LHCN-M2 (cell line): ENCODE data around the gene AGK. TPM values are rescaled to one million over a fixed set of nuclear protein-coding genes. Genes with fewer than 3 reads are reported as not detected.

Experiments used
- DNase-seq: peaks from one replicate; pipeline ENCODE4 v3.0.0-alpha.2; 2012; ENCODE audit warnings: low read depth
- total RNA-seq: library from RNA; depleted of rRNA; stranded (reverse); fragments of >200 nt; gene quantifications from 2 replicates; pipeline ENCODE4 v1.2.3, GENCODE V29; 2014; rRNA removed

The AGK gene
- total RNA-seq, 1 experiment from 2014 or later, result 30.9 TPM

DNA sequence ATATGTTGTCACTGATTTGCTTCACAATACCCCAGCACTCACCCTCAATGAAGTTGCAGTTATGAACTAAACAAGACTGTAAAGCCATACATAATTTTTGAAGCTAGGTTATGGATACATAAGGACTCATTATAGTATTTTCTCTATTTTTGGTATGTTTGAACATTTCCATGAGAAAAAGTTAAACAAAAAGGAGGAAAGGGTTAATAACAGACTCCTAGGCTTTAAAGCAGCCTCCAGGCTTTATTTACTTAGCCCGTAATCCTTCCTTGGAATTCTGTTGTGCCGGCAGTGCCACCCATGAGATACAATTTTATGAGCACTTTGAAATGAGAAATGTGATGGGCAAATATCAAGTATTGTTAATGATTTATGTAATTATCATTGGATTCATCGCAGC lies 152.9 kb downstream of the AGK start:
- no peak for DNase-seq

DNA sequence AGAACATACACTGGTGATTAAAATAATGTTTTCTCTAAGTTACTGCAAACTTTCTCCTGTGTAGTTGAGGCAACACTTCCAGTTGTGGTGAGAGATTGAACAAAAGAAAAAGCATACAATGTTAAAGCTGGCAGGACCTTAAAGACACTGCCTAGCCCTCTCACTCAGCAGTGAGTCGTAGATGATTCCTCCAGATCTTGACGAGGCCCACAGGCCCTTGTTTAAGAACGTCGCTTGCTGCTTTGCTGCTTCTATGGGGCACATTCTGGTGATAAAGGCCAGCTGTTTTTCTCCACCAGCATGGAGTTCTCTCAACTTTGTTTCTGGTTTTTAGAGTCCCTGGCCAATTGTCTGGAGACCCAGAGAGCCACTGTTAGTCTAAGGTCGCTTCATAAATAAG lies 153.5 kb downstream of the AGK start:
- DNase-seq, result no peak

Other genes with a start within 250 kb of the AGK start
- gene DENND11, start 150.8 kb downstream of the AGK start, total RNA-seq, result 1.9 and 2.3 TPM in 2 replicates
- gene WEE2, start 156.9 kb downstream of the AGK start, total RNA-seq, result not detected in 2 replicates
- 314 and 326 TPM in 2 replicates for gene SSBP1, start 186.9 kb downstream of the AGK start, total RNA-seq
- 0.19 and 0.34 TPM in 2 replicates for gene TAS2R3, start 212.7 kb downstream of the AGK start, total RNA-seq
- 0.06 and 0.34 TPM in 2 replicates for gene TAS2R4, start 225.3 kb downstream of the AGK start, total RNA-seq
- gene TAS2R5, start 238.8 kb downstream of the AGK start, total RNA-seq, result not detected in 2 replicates